Fibroblast of lung (primary cell): ENCODE results near the gene HDHD5.

Experiments used
- EZH2 ChIP-seq: IDR thresholded peaks from 2 replicates; pipeline ENCODE4 v1.5.1; 2012; ENCODE audit warnings: low read length, control low read depth, mild to moderate bottlenecking; ENCODE audit errors: missing control alignments
- TF ChIP-seq, protein P1 (sequence below), 2 donors: IDR thresholded peaks in 1 of 2; conservative IDR thresholded peaks in 1 of 2; 1 replicate in 1 of 2; 2 replicates in 1 of 2; pipeline ENCODE4 v1.5.1; 2011 to 2012; ENCODE audit warnings: low read length in 2 of 2, control low read depth in 1 of 2, inconsistent platforms in 1 of 2, low read depth in 1 of 2, mild to moderate bottlenecking in 1 of 2

DNA sequence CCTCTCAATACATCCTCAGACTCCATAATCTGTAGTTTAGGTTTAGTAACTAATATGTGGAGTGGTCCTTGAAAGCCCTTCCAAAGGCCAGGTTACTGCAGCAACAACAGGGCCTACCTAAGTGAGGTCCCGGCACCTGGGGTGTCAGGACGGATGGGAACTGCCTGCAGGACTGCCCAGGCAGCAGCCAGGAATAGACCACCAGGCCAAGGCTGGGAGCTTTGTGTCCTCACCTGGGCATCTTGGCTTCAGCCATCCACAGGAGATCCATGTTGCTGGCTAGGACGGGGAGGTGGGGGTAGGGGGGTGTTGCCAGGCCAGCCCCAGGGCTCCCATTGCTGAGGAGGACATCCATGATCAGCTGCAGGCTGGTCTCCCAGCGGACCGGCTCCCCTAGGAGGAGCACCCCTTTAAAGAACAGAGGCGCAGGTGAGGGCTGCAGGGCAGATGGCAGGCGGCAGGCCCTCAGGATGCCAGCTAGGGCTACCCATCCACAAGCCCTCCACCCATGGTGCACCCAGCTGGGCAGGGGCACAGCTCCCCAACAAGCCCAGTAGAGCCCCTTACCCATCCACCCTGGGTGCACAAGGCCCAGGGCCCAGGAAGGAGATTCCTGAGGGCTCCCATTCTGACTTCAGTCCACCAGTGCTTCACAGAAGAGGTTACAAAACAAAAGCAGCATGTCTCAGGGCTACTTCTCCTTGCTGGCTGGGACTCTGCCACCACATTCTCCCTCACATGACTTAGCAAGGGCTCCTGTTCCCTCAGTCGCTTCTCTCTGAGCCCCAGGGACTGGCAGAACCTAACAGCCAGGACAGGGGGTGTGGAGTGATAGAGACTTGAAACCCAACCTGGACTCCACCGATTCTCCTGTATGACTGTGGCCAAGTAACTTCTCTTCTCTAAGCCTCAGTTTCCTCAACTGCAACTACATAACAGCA, 18.0 kb downstream of the HDHD5 start:
- TF ChIP-seq, protein P1, sequence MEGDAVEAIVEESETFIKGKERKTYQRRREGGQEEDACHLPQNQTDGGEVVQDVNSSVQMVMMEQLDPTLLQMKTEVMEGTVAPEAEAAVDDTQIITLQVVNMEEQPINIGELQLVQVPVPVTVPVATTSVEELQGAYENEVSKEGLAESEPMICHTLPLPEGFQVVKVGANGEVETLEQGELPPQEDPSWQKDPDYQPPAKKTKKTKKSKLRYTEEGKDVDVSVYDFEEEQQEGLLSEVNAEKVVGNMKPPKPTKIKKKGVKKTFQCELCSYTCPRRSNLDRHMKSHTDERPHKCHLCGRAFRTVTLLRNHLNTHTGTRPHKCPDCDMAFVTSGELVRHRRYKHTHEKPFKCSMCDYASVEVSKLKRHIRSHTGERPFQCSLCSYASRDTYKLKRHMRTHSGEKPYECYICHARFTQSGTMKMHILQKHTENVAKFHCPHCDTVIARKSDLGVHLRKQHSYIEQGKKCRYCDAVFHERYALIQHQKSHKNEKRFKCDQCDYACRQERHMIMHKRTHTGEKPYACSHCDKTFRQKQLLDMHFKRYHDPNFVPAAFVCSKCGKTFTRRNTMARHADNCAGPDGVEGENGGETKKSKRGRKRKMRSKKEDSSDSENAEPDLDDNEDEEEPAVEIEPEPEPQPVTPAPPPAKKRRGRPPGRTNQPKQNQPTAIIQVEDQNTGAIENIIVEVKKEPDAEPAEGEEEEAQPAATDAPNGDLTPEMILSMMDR (conservative IDR thresholded peaks at IDR 0.05 in 1 of 2, IDR thresholded peaks at IDR 0.05 in 1 of 2; ENCODE audit: low read depth in 1 of 2, low read length in 2 of 2): no peak
- TF ChIP-seq EZH2: no peak
